CD14-positive monocyte (primary cell): ENCODE data around the gene LRP6. TPM values are rescaled to one million over a fixed set of nuclear protein-coding genes. Genes with fewer than 3 reads are reported as not detected.

Source experiments
- DNase-seq, 3 donors: peaks; one replicate each; pipeline ENCODE4 v3.0.0-alpha.2; 2011 to 2022
- H2AFZ ChIP-seq: 2 replicates; pipeline ENCODE4 v1.6.0; 2012; ENCODE audit warnings: mild to moderate bottlenecking, low read depth, low read length, inconsistent platforms; ENCODE audit not compliant: insufficient read depth, poor library complexity, severe bottlenecking
- H3K27ac ChIP-seq, 2 donors: 1 replicate in 1 of 2; 2 replicates in 1 of 2; pipeline ENCODE4 v1.5.1; 2012 to 2013; ENCODE audit warnings: low read length in 2 of 2, control low read depth in 1 of 2, inconsistent platforms in 1 of 2, low read depth in 1 of 2, mild to moderate bottlenecking in 1 of 2
- H3K27me3 ChIP-seq, 2 donors: one replicate each; pipeline versions ENCODE4 v1.6.0 to v1.6.1; 2011 to 2013; ENCODE audit warnings: low read length in 2 of 2; ENCODE audit not compliant: control insufficient read depth in 2 of 2, insufficient read depth in 2 of 2
- H3K36me3 ChIP-seq, 2 donors: replicated peaks in 1 of 2; 1 replicate in 1 of 2; 2 replicates in 1 of 2; pipeline versions ENCODE4 v1.5.1 to v1.6.1; 2012 to 2013; ENCODE audit warnings: low read length in 2 of 2, control low read depth in 1 of 2, inconsistent platforms in 1 of 2, mild to moderate bottlenecking in 1 of 2; ENCODE audit not compliant: insufficient read depth in 2 of 2, control insufficient read depth in 1 of 2
- H3K4me1 ChIP-seq, 2 donors: 1 replicate in 1 of 2; 2 replicates in 1 of 2; pipeline versions ENCODE4 v1.5.1 to v1.6.1; 2012 to 2013; ENCODE audit warnings: low read length in 2 of 2, control low read depth in 1 of 2, inconsistent platforms in 1 of 2, mild to moderate bottlenecking in 1 of 2, moderate library complexity in 1 of 2; ENCODE audit not compliant: insufficient read depth in 2 of 2, control insufficient read depth in 1 of 2
- H3K4me2 ChIP-seq: replicated peaks from 2 replicates; pipeline ENCODE3; 2012; ENCODE audit warnings: low read length, moderate library complexity, mild to moderate bottlenecking; ENCODE audit not compliant: poor library complexity, severe bottlenecking; ENCODE audit errors: extremely low read depth
- H3K4me3 ChIP-seq, 3 experiments: fragments of 200-600 bp in 1 of 3; sonication (generic) in 1 of 3; replicated peaks in 1 of 3; 1 replicate in 2 of 3; 2 replicates in 1 of 3; pipeline ENCODE4 v1.5.1; 2011 to 2013; ENCODE audit warnings: low read length in 3 of 3, mild to moderate bottlenecking in 3 of 3, control low read depth in 2 of 3, low read depth in 2 of 3, inconsistent platforms in 1 of 3, moderate library complexity in 1 of 3
- H3K79me2 ChIP-seq: 2 replicates; pipeline ENCODE4 v1.6.0; 2012; ENCODE audit warnings: mild to moderate bottlenecking, control low read depth, inconsistent platforms, low read length, moderate library complexity; ENCODE audit not compliant: insufficient read depth
- H3K9ac ChIP-seq: 2 replicates; pipeline ENCODE4 v1.6.0; 2017; ENCODE audit warnings: low read length, mild to moderate bottlenecking; ENCODE audit not compliant: insufficient read depth, poor library complexity, severe bottlenecking
- H3K9me3 ChIP-seq, 2 donors: replicated peaks in 1 of 2; 1 replicate in 1 of 2; 2 replicates in 1 of 2; pipeline versions ENCODE4 v1.5.1 to v1.6.1; 2012 to 2013; ENCODE audit warnings: low read length in 2 of 2, control low read depth in 1 of 2; ENCODE audit not compliant: control insufficient read depth in 1 of 2, insufficient read depth in 1 of 2
- H4K20me1 ChIP-seq: 2 replicates; pipeline ENCODE4 v1.6.0; 2012; ENCODE audit warnings: mild to moderate bottlenecking, low read length, control low read depth, moderate library complexity; ENCODE audit not compliant: insufficient read depth
- H3K27ac Mint-ChIP-seq, 7 donors: one replicate each; pipeline ENCODE4 v1.8.0; 2020; ENCODE audit warnings: mild to moderate bottlenecking in 7 of 7, mixed read lengths in 7 of 7, moderate library complexity in 6 of 7, inconsistent platforms in 2 of 7
- H3K27me3 Mint-ChIP-seq, 3 donors: one replicate each; pipeline ENCODE4 v1.8.0; 2021 to 2022; ENCODE audit warnings: low read depth in 3 of 3, mild to moderate bottlenecking in 3 of 3, mixed read lengths in 3 of 3, moderate library complexity in 3 of 3, inconsistent platforms in 1 of 3
- H3K36me3 Mint-ChIP-seq, 2 donors: one replicate each; pipeline ENCODE4 v1.8.0; 2020; ENCODE audit warnings: mixed read lengths in 2 of 2, inconsistent platforms in 1 of 2, mild to moderate bottlenecking in 1 of 2
- H3K4me1 Mint-ChIP-seq: one replicate; pipeline ENCODE4 v1.8.0; 2020; ENCODE audit warnings: mild to moderate bottlenecking, mixed read lengths
- H3K4me3 Mint-ChIP-seq, 2 donors: one replicate each; pipeline ENCODE4 v1.8.0; 2020; ENCODE audit warnings: mild to moderate bottlenecking in 2 of 2, mixed read lengths in 2 of 2, moderate library complexity in 1 of 2
- H3K9me3 Mint-ChIP-seq, 7 donors: one replicate each; pipeline ENCODE4 v1.8.0; 2020 to 2022; ENCODE audit warnings: mixed read lengths in 7 of 7, mild to moderate bottlenecking in 6 of 7, moderate library complexity in 6 of 7, inconsistent platforms in 2 of 7
- CTCF ChIP-seq: fragments of 200-600 bp; IDR thresholded peaks from one replicate; pipeline ENCODE4 v1.8.0; 2022; ENCODE audit warnings: antibody characterized with exemption, mild to moderate bottlenecking
- WGBS: methylation state at CpG from one replicate; pipeline ENCODE4 v1.1.5; 2013; ENCODE audit warnings: missing lambda C conversion rate; ENCODE audit not compliant: insufficient coverage; 5-methylcytosine and 5-hydroxymethylcytosine counted together
- intact Hi-C, 2 donors: fragments of 100-400 bp; cut with micrococcal nuclease; formaldehyde crosslinking; loops; one replicate each; pipeline versions ENCODE4 v1.15.0 to v1.15.1; 2023
- polyA plus RNA-seq, 3 donors: library from polyadenylated mRNA; depleted of rRNA in 1 of 3; unstranded in 2 of 3; stranded (reverse) in 1 of 3; fragments of 300-500 nt in 2 of 3; fragments of >200 nt in 1 of 3; fragmentation: Illumina TruSeq in 2 of 3; gene quantifications; 1 replicate in 2 of 3; 2 replicates in 1 of 3; pipeline ENCODE4 v1.2.3, GENCODE V29; 2012 to 2021

Gene LRP6
- polyA plus RNA-seq, 3 donors = 0.08 TPM; not detected in 2

- Mint-ChIP-seq H3K27ac (peak within 1 kb of the TSS in 1 of 7 donors; percentile 2), H3K4me3 (peak within 1 kb of the TSS; percentile 59 to 78), H3K4me1 (peaks cover 18% of the 10 kb centered on the region), H3K27me3 (peaks cover 4 to 6% (median 5%) of the 10 kb centered on the region in 3 donors), H3K36me3 (no peaks in the 10 kb centered on the region), H3K9me3 (peaks cover 0 to 2% (median 0%) of the 10 kb centered on the region in 7 donors)
- no peaks in the 10 kb centered on the region for H4K20me1 ChIP-seq
- no peak for TF ChIP-seq CTCF
- H3K4me3 ChIP-seq = peak within 1 kb of the TSS in 2 of 3 experiments; percentile 44 to 64
- H3K4me1 ChIP-seq = peaks cover 0 to 11% of the 10 kb centered on the region in 2 donors
- H2AFZ ChIP-seq = peak within 1 kb of the TSS; percentile 65
- peak within 1 kb of the TSS; percentile 21 for H3K9ac ChIP-seq
- peak within 1 kb of the TSS; percentile 51 for H3K4me2 ChIP-seq
- H3K9me3 ChIP-seq = no peaks in the 10 kb centered on the region
- 77% methylated on average over 6 of the region's 12 CpGs for WGBS
- no peak within 1 kb of the TSS for H3K27ac ChIP-seq
- DNase-seq = peak in 1 of 3 donors; percentile 6
- H3K27me3 ChIP-seq = no peaks in the 10 kb centered on the region
- intact Hi-C loops = no loop called here
- no peaks in the 10 kb centered on the region for H3K36me3 ChIP-seq
- H3K79me2 ChIP-seq = no peaks in the 10 kb centered on the region
These were observed 195.9 kb downstream of the LRP6 start, which contains the start of gene BCL2L14 for GRCh38 chr12:12070674-12071656. BCL2L14 (plus strand) TSS chr12:12070939; CDS start chr12:12079306, 8,367 bp downstream.

- H3K9ac ChIP-seq = no peak overlapping the region
- H3K4me3 ChIP-seq = no peak overlapping the region
- intact Hi-C loops = no loop called here
- no peaks in the 10 kb centered on the region for H3K27me3 ChIP-seq
- H3K4me3 Mint-ChIP-seq = peak overlapping the region in 1 of 2 donors; percentile 35
- no peak overlapping the region for H3K27ac ChIP-seq
- peaks cover 0 to 2% (median 0%) of the 10 kb centered on the region in 7 donors for H3K9me3 Mint-ChIP-seq
- no peak for TF ChIP-seq CTCF
- no peaks in the 10 kb centered on the region for H3K36me3 ChIP-seq
- H3K4me1 ChIP-seq = peaks cover 0 to 11% of the 10 kb centered on the region in 2 donors
- H3K4me2 ChIP-seq = no peak overlapping the region
- peak in 1 of 3 donors; percentile 34 for DNase-seq
- H3K4me1 Mint-ChIP-seq = peaks cover 18% of the 10 kb centered on the region
- no peak overlapping the region for H2AFZ ChIP-seq
- H3K36me3 Mint-ChIP-seq = no peaks in the 10 kb centered on the region
- H3K27me3 Mint-ChIP-seq = peaks cover 2 to 6% (median 5%) of the 10 kb centered on the region in 3 donors
- no peaks in the 10 kb centered on the region for H3K9me3 ChIP-seq
- no peaks in the 10 kb centered on the region for H3K79me2 ChIP-seq
- WGBS = 60% methylated on average over 7 of the region's 14 CpGs
- no peak overlapping the region for H3K27ac Mint-ChIP-seq
- H4K20me1 ChIP-seq = no peaks in the 10 kb centered on the region
These were observed 196.9 kb downstream of the LRP6 start for GRCh38 chr12:12069821-12070548.
